Measurements from ENCODE around the gene B4GALNT4.
"Not testable (repeated sequence)": the region's sequence is repeated elsewhere in the genome, so short reads cannot be mapped to it uniquely, and the experiment has no call there.

Gene B4GALNT4

GRCh38 chr11:359181-359714, 10.1 kb upstream of the B4GALNT4 start:
- no peak for DNase-seq (ENCODE audit: low read depth)

GRCh38 chr11:360326-361280, 8.7 kb upstream of the B4GALNT4 start:
- DNase-seq (ENCODE audit: low read depth), result no peak

GRCh38 chr11:362642-363442, 6.5 kb upstream of the B4GALNT4 start:
- DNase-seq (ENCODE audit: low read depth), result no peak

- not testable (repeated sequence) for DNase-seq (ENCODE audit: low read depth)
Observed at GRCh38 chr11:363443-363805, 5.9 kb upstream of the B4GALNT4 start.

- no peak for DNase-seq (ENCODE audit: low read depth)
Observed at GRCh38 chr11:363948-364761, 5.1 kb upstream of the B4GALNT4 start.

GRCh38 chr11:364991-365725, 4.1 kb upstream of the B4GALNT4 start:
- DNase-seq (ENCODE audit: low read depth), result no peak

GRCh38 chr11:365831-366230, 3.5 kb upstream of the B4GALNT4 start:
- DNase-seq (ENCODE audit: low read depth), result no peak

GRCh38 chr11:367956-368413, 1.3 kb upstream of the B4GALNT4 start:
- no peak for DNase-seq (ENCODE audit: low read depth)

- DNase-seq (ENCODE audit: low read depth), result no peak
Observed at GRCh38 chr11:368414-369335, 624 bp upstream of the B4GALNT4 start.

GRCh38 chr11:370070-370941, 1.0 kb downstream of the B4GALNT4 start:
- DNase-seq (ENCODE audit: low read depth), result no peak

- DNase-seq (ENCODE audit: low read depth), result no peak
Observed at GRCh38 chr11:371051-371450, 1.8 kb downstream of the B4GALNT4 start.

- DNase-seq (ENCODE audit: low read depth), result no peak
Observed at GRCh38 chr11:371716-372590, 2.7 kb downstream of the B4GALNT4 start.

- DNase-seq (ENCODE audit: low read depth), result no peak
Observed at GRCh38 chr11:372809-373715, 3.8 kb downstream of the B4GALNT4 start.

- no peak for DNase-seq (ENCODE audit: low read depth)
Observed at GRCh38 chr11:373716-374551, 4.6 kb downstream of the B4GALNT4 start.

- no peak for DNase-seq (ENCODE audit: low read depth)
Observed at GRCh38 chr11:375065-376025, 6.0 kb downstream of the B4GALNT4 start.

Measured in fibroblast of gingiva (primary cell).